Stimulated activated CD8-positive, alpha-beta memory T cell treated with anti-CD3 and anti-CD28 coated beads, Interleukin-4, amount 100 ng/mL, for 48 hours (primary cell): Measurements from ENCODE around the gene TASL.
"Not testable (repeated sequence)": the region's sequence is repeated elsewhere in the genome, so short reads cannot be mapped to it uniquely, and the experiment has no call there.

Experiments used
- DNase-seq: peaks from one replicate; pipeline ENCODE4 v3.0.0-alpha.2; 2020

TASL gene, protein sequence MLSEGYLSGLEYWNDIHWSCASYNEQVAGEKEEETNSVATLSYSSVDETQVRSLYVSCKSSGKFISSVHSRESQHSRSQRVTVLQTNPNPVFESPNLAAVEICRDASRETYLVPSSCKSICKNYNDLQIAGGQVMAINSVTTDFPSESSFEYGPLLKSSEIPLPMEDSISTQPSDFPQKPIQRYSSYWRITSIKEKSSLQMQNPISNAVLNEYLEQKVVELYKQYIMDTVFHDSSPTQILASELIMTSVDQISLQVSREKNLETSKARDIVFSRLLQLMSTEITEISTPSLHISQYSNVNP

DNA sequence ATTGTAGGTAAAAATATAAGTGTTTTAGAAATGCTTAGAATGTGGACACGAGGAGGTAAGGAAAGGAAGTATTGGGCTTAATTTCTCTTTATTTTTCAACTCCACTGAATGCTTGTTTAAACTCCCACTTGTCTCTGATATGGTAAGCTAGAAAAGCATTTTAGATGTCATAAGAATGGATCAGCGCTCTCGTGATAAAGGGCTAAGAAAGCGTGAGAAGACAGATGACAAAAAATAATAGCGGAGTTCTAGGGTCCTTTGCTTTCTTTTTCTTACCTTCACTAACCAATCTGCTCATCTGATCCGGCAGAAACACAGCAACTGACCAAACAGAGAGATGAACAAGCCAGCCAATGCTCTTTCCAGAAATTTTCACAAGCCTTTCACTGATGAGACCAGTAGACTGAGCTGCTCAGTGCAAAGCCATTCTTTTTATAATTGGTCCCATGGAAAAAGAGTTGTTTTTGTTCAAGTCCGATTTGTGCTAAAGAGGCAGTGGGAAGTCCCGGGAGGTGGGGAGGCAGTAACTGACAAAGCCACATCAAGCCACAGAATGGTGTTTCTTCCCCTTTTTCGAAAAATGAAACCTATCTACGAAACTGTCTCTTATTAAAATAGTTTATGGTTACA, at the start of gene TASL:
Gene TASL (minus strand): TSS at position 405 of the 630 bp plus-strand sequence. CDS start 17,411 bp downstream, outside the sequence.
- peak; percentile 33 for DNase-seq

DNA sequence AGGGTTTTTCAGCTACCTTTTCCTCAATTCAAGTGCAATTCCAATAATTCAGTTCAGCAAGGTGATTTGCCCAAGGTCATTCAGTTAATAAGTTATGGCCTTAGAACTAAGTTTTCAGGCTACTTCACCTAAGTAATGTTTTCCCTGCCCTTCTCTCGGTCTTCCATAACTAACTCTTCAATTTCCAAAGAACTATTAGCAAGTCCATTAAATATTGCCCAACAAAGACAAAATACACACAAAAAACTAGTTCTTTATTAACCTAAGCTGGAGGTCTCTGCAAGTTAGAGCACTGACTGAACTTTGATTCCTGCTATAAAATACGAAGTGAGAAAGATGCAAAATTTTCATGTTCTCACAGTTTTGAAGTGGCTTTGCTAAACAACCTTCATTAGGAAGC, 48.8 kb upstream of the TASL start:
- DNase-seq, result no peak

DNA sequence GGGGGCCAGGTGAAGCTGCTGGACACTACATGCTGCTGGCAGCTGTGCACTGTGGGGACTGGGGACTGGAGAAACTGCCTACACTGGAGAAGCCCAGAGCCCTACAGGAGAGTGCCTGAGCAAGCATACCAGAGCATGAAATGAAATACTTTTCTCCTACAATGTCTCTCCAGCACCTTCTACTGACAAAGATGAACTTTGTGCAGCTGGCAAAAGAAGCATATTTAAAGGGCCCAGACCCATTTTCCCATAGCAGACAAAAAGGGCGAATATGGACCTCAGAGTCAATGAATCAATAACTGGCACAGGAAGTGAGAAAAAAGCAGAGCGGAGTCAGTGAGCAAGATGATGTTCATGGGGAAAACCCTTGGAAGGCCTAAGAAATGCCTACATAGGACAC, 44.8 kb upstream of the TASL start:
- DNase-seq, result no peak

DNA sequence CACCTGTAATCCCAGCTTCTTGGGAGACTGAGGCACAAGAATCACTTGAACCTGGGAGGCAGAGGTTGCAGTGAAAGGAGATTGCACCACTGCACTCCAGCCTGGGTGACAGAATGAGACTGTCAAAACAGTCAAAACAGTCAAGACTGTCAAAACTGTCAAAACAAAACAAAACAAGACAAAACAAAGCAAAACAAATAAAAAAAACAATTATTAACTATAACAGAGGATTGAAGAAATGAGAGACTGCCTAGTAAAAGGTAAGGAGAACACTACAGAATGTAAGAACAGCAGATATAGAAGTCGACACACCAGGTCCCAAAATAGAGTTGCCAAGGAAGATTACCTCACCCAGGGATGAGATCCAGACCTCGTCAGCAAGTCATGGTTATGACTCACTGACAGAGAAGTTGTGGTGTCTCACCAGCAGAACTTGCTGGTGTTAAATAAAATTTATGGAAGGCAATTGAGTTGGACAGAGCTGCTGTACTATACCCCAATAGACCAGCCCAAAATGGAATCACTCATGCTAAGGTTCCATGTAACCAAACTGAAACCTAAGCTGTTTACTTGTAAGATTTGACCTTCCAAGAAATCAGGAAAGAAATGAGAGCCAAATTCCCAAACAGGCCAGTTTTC, 43.5 kb upstream of the TASL start:
- no peak for DNase-seq

DNA sequence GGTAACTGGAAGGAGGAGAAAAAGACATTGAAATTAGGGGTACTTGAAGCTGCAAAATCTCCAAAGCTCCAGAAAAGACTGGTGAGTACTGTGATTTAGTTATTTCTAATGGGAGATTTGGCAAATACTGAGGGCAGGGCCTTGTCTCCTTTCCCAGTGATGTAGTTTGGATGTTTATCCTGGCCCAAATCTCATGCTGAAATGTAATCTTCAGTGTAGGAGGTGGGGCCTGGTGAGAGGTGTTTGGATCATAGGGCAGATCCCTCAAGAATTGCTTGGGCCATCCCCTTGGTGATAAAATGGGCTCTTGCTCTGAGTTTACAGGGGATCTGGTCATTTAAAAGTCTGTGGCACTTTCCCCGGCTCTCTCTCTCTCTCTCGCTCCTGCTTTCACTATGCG, 42.6 kb upstream of the TASL start:
- no peak for DNase-seq

DNA sequence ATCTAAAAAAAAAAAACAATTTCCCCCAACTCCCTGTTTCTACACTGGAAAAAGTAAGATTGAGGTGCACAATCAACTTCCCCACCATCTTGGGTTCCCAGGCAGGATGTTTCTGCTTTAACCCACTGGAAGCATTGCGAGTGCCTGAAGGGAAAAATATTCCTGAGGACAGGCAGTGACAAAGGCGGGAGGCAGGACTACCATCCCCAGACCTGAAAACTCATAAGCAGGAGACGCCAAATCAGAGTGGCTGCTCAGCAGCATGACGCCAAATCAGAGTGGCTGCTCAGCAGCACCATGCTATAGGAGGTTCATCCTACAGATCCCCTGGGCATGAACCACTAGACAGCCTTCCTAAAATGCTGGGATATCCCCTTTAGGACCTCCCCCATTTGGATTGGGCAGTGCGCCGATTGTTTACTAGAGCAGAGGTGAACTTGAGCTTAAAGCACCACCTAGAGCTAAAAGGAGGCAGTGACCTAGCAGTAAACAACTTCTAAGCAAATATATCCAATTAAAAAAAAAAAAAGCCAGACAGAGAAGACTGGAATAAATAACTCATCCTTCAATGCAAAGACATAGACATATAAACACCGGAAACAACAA, 40.7 kb upstream of the TASL start:
- no peak for DNase-seq

DNA sequence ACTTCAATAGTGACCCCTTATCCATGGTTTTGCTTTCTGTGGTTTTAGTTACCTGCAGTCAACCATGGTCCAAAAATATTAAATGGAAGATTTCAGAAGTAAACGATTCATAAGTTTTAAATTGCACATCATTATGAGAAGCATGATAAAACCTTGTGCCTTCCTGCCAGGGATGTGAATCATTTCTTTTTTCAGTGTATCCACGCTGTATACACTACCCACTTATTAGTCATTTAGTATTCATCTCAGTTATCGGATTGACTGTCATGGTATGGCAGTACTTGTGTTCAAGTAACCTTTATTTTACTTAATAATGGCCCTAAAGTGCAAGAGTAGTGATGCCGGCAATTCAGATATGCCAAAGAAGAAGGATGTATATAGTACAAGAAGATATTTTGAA, 37.7 kb upstream of the TASL start:
- DNase-seq, result no peak

DNA sequence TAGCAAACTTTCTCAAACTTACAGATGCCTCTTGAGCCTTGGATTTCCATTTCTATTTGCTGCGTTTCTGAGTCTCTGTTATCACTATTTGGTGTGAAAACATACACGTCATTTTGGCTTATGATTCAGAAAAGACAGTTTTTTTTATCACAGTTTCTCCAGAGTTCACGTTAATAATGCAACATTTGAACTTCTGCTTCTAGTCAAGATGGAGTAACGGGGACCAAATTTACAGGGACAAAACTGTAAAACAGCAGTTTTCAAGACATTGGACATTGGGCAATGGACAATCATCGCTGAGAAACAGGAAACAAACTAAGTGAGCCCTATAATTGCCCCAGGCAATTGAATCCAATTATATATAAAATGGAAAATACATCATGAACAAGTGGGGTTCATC, 36.2 kb upstream of the TASL start:
- no peak for DNase-seq

DNA sequence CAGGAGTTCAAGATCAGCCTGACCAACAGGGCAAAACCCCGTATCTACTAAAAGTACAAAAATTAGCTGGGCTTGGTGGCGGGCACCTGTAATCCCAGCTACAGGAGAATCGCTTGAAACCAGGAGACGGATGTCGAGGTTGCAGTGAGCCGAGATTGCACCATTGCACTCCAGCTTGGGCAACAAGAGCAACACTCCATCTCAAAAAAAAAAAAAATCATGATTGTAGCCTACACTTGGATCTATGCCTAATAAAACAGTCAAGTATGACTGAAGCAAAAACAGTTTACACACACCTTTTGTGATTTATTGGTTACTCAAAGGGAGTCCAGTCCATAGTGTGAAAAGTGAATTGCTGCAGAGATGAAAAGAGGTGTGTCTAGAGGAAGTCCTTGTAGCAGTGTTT, 34.7 kb upstream of the TASL start:
- no peak for DNase-seq

DNA sequence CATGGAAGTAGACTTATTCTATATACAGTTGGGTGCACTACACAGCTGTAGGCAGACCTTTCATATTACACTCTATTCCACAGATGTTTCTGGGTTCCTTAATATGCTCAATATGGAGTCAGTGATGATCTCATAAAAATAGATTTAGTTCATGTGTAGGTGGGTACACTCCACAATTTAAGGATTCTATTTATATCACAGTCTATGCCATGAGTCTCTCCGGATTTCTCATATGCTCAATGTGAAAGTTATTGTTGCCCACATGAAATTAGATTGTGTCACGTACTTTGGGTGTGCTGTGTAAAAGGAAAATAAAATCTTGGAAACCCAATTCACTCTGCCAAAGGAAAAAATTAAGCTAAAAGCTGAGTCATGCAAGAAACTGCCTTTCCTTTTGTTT, 32.5 kb upstream of the TASL start:
- DNase-seq, result no peak

DNA sequence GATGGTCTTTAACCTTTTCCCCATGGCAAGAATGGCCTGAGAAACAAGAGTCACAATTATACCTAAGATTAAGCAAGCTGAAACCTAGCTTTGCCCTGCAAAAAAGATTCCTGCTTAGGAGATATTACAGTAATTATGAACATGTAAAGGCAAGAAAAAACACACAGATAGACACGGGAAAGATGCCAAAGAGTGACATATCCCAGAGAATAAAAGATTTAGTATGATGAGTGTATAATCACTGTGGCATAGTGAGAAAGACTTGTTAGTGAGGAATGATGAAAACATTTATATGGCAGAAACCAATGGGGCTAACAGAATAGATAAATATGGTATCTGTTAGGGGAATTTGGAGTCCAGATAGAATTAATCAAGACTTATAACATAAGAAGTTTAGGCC, 29.6 kb upstream of the TASL start:
- DNase-seq, result no peak

DNA sequence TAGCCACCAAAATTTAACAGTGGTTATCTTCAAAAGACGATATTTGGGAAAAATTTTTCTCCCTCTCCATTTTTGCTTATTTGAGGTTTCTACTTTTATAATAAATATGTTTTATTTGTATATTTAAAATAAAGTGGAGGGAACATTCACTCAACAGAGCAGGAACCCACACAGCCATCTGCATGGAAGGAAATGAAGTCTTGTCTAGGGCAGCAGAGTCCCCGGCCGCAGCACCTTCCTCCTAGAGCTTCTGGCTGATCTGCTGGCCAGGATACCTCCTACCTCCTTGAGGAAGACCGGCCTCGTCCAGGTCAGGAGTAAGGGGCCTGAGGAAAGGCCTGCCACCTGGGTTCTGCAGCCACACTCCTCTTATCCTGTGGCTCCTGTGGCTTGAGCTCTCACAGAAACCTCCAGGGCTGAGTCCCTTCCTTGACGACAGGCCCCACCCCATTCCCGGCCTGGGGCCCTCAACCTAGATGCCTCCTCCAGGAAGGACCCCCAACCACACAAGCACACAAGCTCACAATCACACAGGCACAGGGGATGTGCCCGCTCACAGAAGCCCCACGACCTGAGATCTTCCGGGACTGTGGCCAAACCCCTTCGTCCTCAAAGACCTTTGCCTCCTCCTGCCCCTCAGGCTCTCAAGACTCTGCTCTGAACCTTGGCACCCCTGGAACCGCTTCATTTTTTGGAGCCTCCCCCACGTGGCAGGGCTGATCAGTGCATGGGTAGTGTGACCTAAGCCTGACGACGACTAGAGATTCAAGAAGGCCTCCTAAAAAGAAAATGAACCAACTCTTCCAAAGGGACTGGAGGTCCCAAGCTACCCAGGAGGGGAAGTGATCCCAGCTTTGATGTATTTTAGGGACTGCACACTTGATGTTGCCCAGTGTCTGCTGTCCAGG, 23.0 kb upstream of the TASL start:
- not testable (repeated sequence) for DNase-seq

DNA sequence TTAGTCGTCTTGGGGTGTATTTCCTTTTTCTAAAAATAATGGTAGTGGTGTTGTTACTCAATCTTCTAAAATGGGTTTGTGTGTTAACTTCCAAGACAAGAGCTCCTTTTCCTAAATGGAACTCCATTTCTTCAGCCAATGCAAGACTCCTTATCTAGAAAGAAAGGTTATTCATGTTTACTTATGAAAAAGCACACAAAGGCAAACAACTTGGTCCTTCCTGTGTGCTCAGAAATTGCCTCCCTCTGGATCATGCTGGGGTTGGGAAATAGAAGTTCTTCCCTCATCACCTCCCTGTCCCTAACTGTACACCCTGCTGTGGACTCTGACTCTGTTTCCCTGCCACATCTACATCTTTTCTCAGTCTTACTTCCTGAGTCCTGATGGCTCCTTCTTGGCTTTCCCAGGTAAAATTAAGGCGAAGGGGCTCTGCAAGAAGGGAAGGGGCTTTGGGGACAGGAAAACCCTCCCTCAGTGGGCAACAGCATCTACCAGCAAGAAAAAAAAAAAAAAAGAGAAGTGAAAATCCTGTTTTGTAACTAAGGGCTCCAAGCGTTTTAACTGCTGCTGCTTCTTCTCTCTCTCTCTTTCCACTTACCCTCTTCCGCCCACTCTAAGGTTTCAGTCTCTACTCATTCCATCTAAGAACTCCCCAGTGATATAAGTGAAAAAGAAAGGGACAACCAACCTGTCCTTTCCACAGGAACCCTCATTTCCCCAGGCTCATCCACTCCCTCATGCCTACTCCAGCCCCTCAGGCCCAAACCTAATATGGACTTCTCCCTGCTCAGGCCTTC, 19.8 kb upstream of the TASL start:
- no peak for DNase-seq

DNA sequence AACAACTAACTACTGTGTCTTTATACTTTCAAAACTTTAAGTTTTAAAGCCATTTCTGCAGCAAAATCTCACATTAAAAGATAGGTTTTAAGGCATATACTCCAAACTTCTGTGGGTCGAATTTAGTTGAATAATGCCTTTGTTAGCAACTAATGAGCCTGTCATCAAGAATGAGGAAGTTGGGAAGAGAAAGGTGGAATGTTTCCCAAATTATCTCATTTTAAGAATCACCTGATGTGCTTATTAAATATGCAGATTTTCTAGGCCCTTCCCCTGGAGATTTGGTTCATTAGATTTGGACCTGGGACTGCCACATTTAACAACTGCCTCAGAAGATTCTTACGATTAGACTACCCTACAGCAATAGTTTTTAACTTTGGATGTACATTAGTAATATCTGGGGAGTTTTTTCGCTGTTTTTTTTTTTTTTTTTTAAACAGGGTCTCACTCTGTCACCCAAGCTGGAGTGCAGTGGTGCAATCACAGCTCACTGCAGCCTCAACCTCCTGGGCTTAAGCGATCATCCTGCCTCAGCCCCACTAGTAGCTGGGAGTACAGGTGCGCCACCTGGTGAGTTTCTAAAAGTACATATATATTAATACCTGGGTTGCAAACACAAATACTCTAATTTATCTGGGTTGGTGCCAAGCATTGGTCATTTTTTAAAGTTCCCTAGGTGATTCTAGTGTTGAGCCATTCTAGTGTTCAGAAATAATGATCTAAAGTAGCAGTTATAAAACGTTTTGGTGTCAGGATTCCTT, 16.1 kb upstream of the TASL start:
- DNase-seq, result no peak

DNA sequence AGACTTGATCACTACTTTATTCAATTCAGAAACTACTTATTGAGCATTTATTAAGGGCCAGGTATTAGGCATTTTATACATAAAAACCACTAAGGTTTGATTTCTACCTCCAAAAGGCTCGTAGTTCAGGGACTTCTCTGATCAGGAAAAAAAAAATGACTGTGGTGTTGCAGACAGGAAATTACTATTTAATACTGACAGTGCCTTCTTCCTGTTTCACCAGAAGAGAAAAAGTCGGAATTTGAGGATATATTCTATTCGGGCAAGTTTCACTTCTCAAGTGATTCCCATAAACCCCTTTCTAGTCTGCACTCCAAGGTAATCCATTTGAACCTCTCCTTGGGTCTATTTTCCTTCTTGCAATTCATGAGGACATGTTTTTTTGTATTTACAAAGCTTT, 15.3 kb upstream of the TASL start:
- DNase-seq, result no peak

DNA sequence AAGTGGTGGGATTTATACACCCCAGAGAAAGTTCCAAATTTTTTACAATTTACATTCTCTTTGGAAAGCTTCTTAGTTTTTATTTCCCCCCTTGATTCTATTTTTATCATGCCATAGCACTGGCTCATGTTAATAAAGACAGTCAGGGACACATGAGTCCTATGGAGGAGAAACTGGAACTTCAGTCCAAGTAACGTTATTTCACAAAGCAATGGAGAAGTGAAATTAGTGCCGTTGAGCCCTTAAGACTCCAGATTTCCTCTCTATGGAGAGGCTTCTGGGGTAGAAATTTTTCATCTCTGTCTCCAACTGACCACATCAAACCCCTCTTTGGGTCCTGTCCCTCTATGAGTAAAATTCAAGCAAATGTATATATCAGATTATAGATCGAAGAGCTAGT, 12.8 kb upstream of the TASL start:
- no peak for DNase-seq

DNA sequence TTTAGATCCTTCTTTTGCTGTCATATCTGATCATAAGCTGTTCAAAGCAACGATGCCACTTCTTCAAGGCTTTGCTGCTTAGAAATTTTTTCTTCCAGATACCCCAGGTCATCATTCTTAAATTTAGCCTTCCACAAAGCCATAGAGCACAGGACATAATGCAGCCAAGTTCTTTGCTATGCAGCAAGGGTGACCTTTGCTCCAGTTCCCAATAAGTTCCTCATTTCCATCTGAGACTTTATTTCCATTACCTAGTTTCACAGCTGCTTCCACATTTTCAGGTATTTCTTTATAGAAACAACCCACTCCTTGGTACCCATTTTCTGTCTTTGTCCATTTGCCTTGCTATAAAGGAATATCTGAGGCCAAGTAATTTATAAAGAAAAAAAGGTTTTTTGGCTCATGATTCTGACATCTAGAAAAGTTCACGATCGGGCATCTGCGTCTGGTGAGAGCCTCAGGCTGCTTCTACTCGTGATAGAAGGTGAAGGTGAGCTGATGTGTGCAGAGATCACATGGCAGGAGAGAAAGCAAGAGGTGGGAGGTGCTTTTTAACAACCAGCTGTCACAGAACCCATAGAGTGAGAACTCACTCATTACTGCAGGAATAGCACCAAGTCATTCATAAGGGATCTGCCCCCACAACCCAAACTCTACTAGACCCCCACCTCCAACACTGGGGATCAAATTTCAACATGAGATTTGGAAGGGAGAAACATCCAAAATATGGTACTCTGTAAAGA, 11.8 kb upstream of the TASL start:
- no peak for DNase-seq

DNA sequence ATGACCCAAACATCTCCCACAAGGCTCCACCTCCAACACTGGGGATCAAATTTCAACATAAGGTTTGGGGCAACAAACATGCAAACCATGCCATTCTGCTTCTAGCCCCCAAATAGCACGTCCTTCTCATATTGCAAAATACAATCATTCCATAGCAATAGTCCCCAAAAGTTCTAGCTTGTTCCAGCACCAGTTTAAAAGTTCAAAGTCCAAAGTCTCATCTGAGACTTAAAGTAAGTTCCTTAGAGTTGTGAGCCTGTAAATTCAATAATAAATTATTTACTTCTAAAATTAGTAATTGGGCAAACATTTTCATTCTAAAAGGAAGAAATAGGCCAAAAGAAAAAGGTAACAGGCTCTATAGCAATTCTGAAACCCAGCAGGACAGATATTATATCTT, 8.9 kb upstream of the TASL start:
- DNase-seq, result no peak

DNA sequence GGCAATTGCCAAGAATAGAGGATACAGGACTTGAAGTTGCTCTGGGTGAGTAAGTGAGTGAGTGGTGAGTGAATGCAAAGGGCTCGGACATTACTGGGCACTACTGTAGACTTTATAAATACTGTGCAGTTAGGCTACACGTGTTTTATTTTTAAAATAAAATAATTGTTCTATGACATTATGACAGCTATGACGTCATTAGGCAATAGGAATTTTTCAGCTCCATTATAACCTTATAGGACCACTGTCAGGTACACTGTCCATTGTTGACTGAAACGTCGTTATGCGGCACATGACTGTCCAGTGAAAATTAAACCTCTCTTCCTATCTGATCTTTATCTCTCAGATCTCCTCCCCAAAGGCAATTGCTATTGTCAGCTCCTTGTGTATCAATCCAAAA, 5.1 kb upstream of the TASL start:
- no peak for DNase-seq

DNA sequence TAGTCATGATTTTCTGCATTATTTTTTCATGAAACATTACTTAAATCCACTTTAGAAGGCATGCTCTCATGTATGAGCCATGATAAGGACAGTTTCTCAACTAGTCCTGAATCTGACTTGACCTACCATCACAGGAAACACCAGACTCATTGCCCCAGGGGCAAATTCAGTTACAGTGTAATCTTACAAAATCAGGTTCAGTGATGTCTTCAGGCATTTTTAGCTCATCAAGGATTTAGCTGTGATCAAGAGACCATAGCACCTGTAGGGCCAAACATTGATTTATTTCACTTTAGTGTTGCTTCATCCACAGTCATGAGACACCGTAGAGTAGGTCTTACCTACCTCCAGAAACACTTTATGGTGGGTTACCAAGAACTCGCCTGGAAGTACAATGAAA, 3.1 kb upstream of the TASL start:
- DNase-seq, result no peak

DNA sequence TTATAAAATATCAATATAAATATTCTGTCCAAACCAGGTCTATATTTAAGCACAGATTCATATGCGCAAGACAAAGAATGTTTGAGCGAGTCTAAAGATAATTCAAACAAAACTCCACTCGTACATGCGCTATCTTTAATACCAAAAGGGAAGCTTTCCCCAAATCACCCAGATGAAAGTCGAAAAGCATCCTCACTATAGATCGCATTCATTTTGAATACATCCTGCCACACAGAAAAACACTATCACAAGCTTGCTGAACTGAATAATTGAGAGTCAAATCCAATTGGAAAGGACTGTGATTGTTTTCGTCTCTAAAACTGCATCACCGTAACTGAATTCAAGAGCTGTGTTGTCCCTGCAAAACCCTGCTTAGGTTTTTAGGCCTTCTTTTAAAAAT, 685 bp downstream of the TASL start:
- no peak for DNase-seq
